Measurements from ENCODE around the gene TMED9. TPM values are rescaled to one million over a fixed set of nuclear protein-coding genes. Genes with fewer than 3 reads are reported as not detected.

Gene TMED9
- total RNA-seq, 1 donor from 2014 or later: 133 TPM

GRCh38 chr5:177578316-177578715 lies 13.7 kb upstream of the TMED9 start:
- peak in 1 of 2 donors; percentile 85 for DNase-seq (ENCODE audit: low read depth in 2 of 2)

DNA sequence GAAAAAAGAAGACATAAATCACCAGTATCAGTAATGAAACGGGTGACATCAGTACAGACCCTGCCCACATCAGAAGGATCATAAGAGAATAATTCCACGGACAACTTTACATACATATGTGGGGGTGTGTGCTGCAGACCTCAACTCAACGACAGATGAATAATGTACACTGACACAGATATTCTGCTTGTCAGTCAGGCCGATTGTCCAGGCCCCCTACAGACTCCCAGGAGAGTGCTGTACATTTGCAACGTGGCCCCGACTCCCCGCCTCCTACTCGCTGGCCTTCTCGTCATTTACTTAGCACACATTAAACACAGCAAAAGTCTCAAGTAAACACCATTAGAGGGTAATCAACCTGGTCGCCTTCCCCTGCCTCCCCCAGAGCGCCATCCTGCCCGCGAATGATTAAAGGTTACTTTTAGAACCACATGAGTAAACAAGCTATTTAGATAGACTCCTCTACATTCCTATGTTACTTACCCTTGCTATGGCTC lies 3.5 kb upstream of the TMED9 start:
- DNase-seq (ENCODE audit: low read depth in 2 of 2): no peak

DNA sequence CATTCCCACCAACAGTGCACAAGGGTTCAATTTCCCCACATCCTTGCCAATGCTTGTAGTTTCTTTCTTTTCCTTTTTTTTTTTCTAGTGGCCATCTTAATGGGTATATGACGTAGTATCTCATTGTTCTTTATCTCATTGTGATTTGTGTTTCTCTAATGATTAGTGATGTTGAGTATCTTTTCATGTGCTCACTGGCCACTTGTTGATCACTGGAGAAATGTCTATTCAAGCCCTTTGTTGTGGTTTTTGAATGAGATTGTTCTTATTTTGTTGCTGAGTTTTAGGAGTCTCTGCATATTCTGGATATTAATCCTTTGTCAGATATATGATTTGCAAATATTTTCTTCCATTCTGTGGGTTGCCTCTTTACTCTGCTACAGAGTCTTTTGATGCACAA lies 1.6 kb upstream of the TMED9 start:
- DNase-seq (ENCODE audit: low read depth in 2 of 2): no peak

GRCh38 chr5:177591690-177592009 lies 353 bp upstream of the TMED9 start:
- DNase-seq (ENCODE audit: low read depth in 2 of 2): no peak

DNA sequence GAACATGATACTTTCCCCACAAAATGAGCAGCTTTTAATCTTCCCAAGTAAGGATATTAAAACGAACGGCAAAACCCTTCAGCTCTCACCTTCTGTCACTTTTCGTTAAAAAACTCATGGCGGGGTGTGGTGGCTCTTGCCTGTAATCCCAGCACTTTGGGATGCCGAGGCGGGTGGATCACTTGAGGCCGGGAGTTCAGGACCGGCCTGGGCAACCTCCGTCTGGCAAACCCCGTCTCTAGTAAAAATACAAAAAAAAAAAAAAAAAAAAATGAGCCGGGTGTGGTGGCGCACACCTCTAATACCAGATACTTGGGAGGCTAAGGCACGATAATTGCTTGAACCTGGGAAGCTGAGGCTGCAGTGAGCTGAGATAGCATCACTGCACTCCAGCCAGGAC lies 902 bp downstream of the TMED9 start:
- no peak for DNase-seq (ENCODE audit: low read depth in 2 of 2)

DNA sequence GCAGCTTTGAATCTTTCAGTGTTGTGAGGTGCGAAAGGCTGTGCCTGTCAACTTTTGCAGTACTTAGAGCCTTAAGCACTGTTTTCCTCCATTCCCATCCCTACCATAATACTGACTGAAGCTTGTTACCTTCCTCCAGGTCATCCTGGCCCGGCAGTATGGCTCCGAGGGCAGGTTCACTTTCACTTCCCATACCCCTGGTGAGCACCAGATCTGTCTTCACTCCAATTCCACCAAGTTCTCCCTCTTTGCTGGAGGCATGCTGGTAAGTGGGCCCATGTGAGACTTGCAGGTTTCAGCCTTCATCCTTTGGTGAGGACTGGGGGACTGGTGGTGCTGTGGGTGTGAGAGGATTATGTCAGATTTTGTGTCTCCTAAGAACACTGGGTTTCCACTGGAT lies 1.5 kb downstream of the TMED9 start:
- DNase-seq (ENCODE audit: low read depth in 2 of 2): no peak

- no peak for DNase-seq (ENCODE audit: low read depth in 2 of 2)
These were observed 2.1 kb downstream of the TMED9 start for GRCh38 chr5:177594071-177594470.

GRCh38 chr5:177595026-177595585 lies 3.1 kb downstream of the TMED9 start:
- no peak for DNase-seq (ENCODE audit: low read depth in 2 of 2)

DNA sequence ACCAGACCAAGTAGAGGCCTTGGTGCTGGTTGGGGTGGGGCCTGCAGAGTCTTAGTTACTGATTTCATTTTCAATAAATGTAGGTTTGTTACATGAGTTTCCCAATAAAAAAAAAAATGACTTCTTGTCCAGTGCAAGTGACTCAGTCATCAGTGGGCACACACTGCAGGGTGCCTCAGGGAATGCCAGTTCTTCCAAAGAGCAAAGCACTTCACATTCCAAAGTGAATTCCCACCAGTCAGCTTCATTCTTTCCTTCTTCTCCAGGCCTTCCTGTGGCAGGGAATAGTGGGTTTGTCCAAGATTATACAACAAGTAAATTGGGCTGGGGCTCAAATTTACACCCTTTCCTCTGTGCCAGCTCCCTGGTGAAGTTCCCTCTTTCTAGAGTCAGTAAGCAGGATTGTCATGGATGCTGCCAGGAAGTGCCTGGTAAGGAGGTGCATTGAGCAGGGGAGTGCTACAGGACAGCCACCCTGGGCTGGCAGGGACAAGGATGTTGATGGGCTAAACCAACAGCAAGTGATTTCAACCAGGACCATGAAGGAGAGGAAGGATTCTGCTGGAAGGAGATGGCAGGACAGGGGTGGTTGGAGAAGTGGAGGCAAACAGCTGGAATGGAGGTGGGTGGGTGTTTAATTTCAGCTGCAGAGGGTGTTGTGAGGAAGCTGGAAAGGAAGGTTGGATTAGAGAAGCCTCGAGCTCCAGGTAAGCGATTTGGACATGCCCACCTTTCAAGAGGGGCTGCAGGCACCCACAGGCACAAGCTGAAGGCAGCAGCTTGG lies 4.2 kb downstream of the TMED9 start:
- no peak for DNase-seq (ENCODE audit: low read depth in 2 of 2)

GRCh38 chr5:177596775-177597238 lies 4.8 kb downstream of the TMED9 start:
- DNase-seq (ENCODE audit: low read depth in 2 of 2): no peak

- DNase-seq (ENCODE audit: low read depth in 2 of 2): peak in 1 of 2 donors; percentile 37
These were observed 6.5 kb downstream of the TMED9 start for GRCh38 chr5:177598477-177598876.

GRCh38 chr5:177599731-177600507 lies 7.9 kb downstream of the TMED9 start, which contains the start of gene B4GALT7:
B4GALT7 (plus strand) TSS chr5:177600132; CDS start chr5:177600211, 79 bp downstream.
- peak; percentile 83 to 84 for DNase-seq (ENCODE audit: low read depth in 2 of 2)

DNA sequence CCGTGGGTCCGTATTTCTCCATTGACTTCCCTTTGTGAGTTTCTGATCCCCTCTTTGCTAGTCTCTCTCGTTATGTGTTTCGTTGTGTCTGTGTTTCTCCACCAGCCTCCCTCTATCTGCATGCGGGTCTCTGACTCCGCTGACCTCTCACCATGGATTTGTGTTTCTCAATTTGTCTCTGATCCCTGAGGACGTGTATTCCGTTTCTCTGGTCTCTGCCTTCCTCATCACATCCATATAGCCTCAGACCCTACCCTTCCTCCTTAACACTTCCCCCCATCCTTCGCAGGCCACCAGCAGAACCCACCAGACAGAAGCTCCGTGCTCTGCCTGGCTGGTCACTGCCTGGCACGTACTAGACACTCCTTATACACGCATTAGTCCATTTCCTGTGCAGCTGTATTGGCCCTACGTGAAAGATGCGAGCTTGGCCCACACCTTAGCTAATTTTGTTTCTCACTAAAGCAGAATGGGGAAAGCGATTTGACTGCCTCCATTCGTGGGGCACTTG lies 8.6 kb downstream of the TMED9 start:
- peak; percentile 32 to 63 for DNase-seq (ENCODE audit: low read depth in 2 of 2)

- DNase-seq (ENCODE audit: low read depth in 2 of 2): no peak
These were observed 9.1 kb downstream of the TMED9 start for GRCh38 chr5:177601126-177601525.

DNA sequence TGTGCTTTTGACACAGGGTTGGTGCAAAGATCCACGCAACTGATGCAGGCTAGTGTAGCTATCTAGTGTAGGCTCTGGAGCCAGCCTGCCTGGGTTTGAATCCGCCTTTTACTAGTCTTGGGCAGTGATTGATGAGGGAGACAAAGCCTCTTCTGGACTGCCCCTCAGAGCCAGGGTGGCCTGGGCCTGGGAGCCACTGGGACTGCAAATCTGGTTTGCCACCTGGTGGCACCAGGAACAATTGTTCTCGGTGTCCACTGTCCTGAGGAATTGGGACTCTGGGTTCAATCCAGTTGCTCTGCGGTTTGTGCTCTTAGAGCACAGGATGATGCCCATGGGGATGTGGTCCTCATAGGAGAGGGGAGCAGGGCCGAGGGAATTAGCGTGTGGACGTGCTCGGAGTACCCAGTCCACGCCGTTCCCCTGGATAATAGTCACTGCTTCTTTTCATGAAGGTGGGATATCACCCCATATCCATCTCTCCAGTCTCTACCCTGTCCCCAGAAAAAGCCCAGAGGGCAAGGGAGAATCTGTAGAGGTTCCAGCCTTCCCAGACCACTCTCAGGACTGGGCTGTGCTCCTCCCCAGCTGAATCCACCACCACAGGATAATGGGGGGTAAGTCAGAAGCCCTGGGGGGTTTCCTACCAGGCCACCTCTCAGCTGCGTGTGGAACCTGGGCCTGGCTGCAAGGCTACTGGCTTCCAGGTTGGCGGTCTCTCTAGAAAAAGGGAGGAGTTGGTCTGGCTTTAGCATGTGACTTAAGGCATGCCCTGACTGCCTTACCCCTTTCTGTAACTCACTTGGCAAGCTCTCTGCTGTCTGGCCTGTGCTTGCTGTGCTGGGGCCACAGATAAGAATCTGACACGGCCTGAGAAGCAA lies 9.8 kb downstream of the TMED9 start:
- DNase-seq (ENCODE audit: low read depth in 2 of 2): peak in 1 of 2 donors; percentile 42

- DNase-seq (ENCODE audit: low read depth in 2 of 2): no peak
These were observed 10.4 kb downstream of the TMED9 start for GRCh38 chr5:177602458-177602830.

DNA sequence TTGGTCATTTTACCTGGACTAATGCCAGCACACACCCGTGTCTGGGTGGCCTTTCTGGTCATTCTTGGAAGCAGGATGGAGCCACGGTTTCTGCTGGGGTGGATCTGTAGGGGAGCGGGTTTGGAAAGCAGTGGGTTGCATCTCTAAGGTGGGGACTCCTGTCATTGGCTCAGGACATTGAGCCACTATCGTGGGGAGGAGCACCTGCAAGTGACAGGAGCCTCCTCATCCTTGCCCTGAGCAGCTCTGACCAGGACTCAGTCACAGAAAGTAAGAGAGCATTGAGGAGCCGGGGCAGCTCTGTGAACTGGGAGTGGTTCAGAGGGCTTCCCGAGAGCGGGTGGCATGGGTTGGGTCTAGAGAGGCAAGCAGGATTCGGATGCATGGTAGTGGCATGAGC lies 11.6 kb downstream of the TMED9 start:
- DNase-seq (ENCODE audit: low read depth in 2 of 2): no peak

DNA sequence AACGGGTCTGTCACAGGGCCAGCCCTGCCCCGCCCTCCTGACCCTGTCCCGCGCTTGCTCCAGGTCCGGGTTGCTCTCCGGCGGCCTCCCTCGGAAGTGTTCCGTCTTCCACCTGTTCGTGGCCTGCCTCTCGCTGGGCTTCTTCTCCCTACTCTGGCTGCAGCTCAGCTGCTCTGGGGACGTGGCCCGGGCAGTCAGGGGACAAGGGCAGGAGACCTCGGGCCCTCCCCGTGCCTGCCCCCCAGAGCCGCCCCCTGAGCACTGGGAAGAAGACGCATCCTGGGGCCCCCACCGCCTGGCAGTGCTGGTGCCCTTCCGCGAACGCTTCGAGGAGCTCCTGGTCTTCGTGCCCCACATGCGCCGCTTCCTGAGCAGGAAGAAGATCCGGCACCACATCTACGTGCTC lies 12.1 kb downstream of the TMED9 start:
- DNase-seq (ENCODE audit: low read depth in 2 of 2): no peak

DNA sequence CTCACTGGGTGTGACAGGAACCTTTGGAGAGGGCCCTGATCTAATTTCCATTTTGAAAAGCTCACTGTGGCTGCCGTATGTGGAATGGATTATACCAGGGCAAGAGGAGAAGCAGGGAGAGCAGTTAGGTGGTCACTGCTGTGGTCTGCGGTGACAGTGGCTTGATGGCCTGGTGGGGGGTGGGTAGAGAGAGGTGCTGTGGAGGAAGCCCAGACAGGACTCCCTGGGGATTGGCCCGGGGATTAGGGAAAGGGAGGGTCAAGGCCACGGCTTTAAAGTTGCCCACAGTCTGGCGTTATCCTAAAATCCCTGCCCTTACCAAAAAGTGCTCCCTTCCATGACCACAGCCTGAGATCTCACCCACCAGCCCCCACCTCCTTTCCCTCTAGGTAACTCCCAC lies 12.7 kb downstream of the TMED9 start:
- no peak for DNase-seq (ENCODE audit: low read depth in 2 of 2)

- DNase-seq (ENCODE audit: low read depth in 2 of 2): no peak
These were observed 13.1 kb downstream of the TMED9 start for GRCh38 chr5:177605078-177605477.

GRCh38 chr5:177605667-177606066 lies 13.7 kb downstream of the TMED9 start:
- no peak for DNase-seq (ENCODE audit: low read depth in 2 of 2)
